K562 (cell line): ENCODE data around the gene PFDN4. TPM values are rescaled to one million over a fixed set of nuclear protein-coding genes. Genes with fewer than 3 reads are reported as not detected.

Experiments used
- ATAC-seq: fragments of 200-7000 bp; cut with Tn5 transposase; 3 replicates; pipeline ENCODE4 v1.9.1; 2020; ENCODE audit warnings: moderate library complexity
- BruUV-seq: library from RNA; stranded (reverse); fragments of 400-500 nt; replicated peaks from 2 replicates; lab custom pipeline; 2021; lab: Mats Ljungman, UMichigan
- CTCF ChIA-PET: fragments of 300-600 bp; formaldehyde crosslinking; extraction: SDS; loops from one replicate; lab custom pipeline; 2021; ENCODE audit warnings: low intra/inter-chr PET ratio; lab: Yijun Ruan, JAX
- POLR2A ChIA-PET: fragments of 300-600, 350-650 bp; sonication (Branson Sonifier 250); formaldehyde crosslinking; extraction: SDS; loops from one replicate; lab custom pipeline; 2021; ENCODE audit warnings: antibody characterized with exemption, inconsistent platforms; lab: Yijun Ruan, JAX
- DNase-seq, 4 experiments: peaks; one replicate each; pipeline versions ENCODE4 v3.0.0 to v3.0.0-alpha.2; 2011 to 2018; ENCODE audit warnings: low spot score in 3 of 4, mixed read lengths in 3 of 4; ENCODE audit errors: extremely low read depth in 1 of 4
- FAIRE-seq: peaks from 2 replicates; lab custom pipeline; 2011; peaks lifted over from hg19 to GRCh38; lab: Jason Lieb, UNC
- H2AFZ ChIP-seq: 2 replicates; pipeline ENCODE4 v1.6.0; 2011; ENCODE audit warnings: low read depth, low read length, control low read depth, inconsistent platforms
- H3K27ac ChIP-seq: fragments of 200-600 bp; 3 replicates; pipeline ENCODE4 v1.8.0; 2011; ENCODE audit warnings: low read depth, mild to moderate bottlenecking, control low read depth, inconsistent platforms, low read length, moderate library complexity, mixed read lengths; ENCODE audit errors: extremely low read depth
- H3K27me3 ChIP-seq, 2 experiments: fragments of 300-600 bp in 1 of 2; 2 replicates in 1 of 2; 3 replicates in 1 of 2; pipeline versions ENCODE4 v1.6.0 to v1.8.0; 2011; ENCODE audit warnings: inconsistent platforms in 2 of 2, low read length in 2 of 2, mild to moderate bottlenecking in 1 of 2, mixed read lengths in 1 of 2, moderate library complexity in 1 of 2; ENCODE audit not compliant: control insufficient read depth in 2 of 2, insufficient read depth in 2 of 2
- H3K36me3 ChIP-seq: fragments of 300-600 bp; 3 replicates; pipeline ENCODE4 v1.8.0; 2011; ENCODE audit warnings: mild to moderate bottlenecking, low read length, inconsistent platforms; ENCODE audit not compliant: control insufficient read depth, insufficient read depth
- H3K4me1 ChIP-seq, 2 experiments: fragments of 200-600 bp in 1 of 2; replicated peaks in 1 of 2; 2 replicates in 1 of 2; 3 replicates in 1 of 2; pipeline versions ENCODE4 v1.5.1 to v1.8.0; 2011; ENCODE audit warnings: inconsistent platforms in 2 of 2, low read length in 2 of 2, mild to moderate bottlenecking in 1 of 2, mixed read lengths in 1 of 2, moderate library complexity in 1 of 2; ENCODE audit not compliant: control insufficient read depth in 2 of 2, insufficient read depth in 2 of 2
- H3K4me2 ChIP-seq: 2 replicates; pipeline ENCODE4 v1.6.1; 2011; ENCODE audit warnings: low read length, control low read depth, inconsistent platforms, mixed read lengths; ENCODE audit not compliant: insufficient read depth
- H3K4me3 ChIP-seq: fragments of 200-600 bp; sonication (generic), shearing (Covaris generic); 2 replicates; pipeline ENCODE4 v1.5.1; 2016; ENCODE audit warnings: control low read depth, inconsistent platforms
- H3K79me2 ChIP-seq: fragments of 200-600 bp; 3 replicates; pipeline ENCODE4 v1.8.0; 2011; ENCODE audit warnings: low read length, inconsistent platforms; ENCODE audit not compliant: control insufficient read depth, insufficient read depth
- H3K9ac ChIP-seq, 2 experiments: 2 replicates each; pipeline versions ENCODE4 v1.6.0 to v1.6.1; 2011; ENCODE audit warnings: low read depth in 2 of 2, low read length in 2 of 2, control low read depth in 1 of 2, inconsistent platforms in 1 of 2, mild to moderate bottlenecking in 1 of 2, mixed read lengths in 1 of 2; ENCODE audit not compliant: insufficient read depth in 1 of 2
- H3K9me1 ChIP-seq: one replicate; pipeline ENCODE4 v1.6.0; 2011; ENCODE audit warnings: inconsistent platforms, mild to moderate bottlenecking, low read length, moderate library complexity; ENCODE audit not compliant: control insufficient read depth, insufficient read depth
- H3K9me3 ChIP-seq: replicated peaks from 2 replicates; pipeline ENCODE4 v1.5.1; 2011; ENCODE audit warnings: low read depth, low read length, inconsistent platforms; ENCODE audit not compliant: control insufficient read depth, insufficient read depth
- H4K20me1 ChIP-seq: replicated peaks from 2 replicates; pipeline ENCODE4 v1.6.1; 2011; ENCODE audit warnings: low read length, inconsistent platforms, mixed read lengths; ENCODE audit not compliant: control insufficient read depth, insufficient read depth
- WGBS: fragments of 100-300 bp; shearing (Covaris generic); methylation state at CpG from one replicate; pipeline ENCODE4 v1.1.6; 2016; ENCODE audit warnings: low coverage, mixed read lengths; ENCODE audit not compliant: insufficient coverage; ENCODE audit errors: missing lambda C conversion rate; 5-methylcytosine and 5-hydroxymethylcytosine counted together
- in situ Hi-C: fragments of 300-500 bp; cut with MboI; formaldehyde crosslinking; loops from 4 replicates; pipeline ENCODE4 v1.15.0; 2018; ENCODE audit warnings: inconsistent platforms, mixed read lengths
- intact Hi-C: fragments of 100-400 bp; cut with micrococcal nuclease; formaldehyde crosslinking; loops from 2 replicates; pipeline ENCODE4 v1.14.2; 2022
- polyA plus RNA-seq, 8 experiments: library from polyadenylated mRNA; depleted of rRNA in 4 of 8; stranded (reverse) in 5 of 8; unstranded in 3 of 8; fragments of >200 nt; fragmentation: Nextera tagmentation in 2 of 8; fragmentation: Illumina TruSeq in 1 of 8; extraction: Ambion mirVana in 2 of 8; extraction: Trizol in 1 of 8; gene quantifications; 2 replicates each; pipeline versions ENCODE4 v1.2.1 to v1.2.3, GENCODE V29; 2011 to 2014; ENCODE audit warnings: inconsistent platforms in 1 of 8, missing spikeins in 1 of 8
- total RNA-seq, 7 experiments: library from RNA; depleted of rRNA in 6 of 7; stranded (reverse); fragments of >200 nt in 6 of 7; fragmentation: Illumina TruSeq in 2 of 7; extraction: Trizol in 2 of 7; gene quantifications; 2 replicates each; pipeline versions ENCODE4 v1.2.1 to v1.2.3, GENCODE V29; 2011 to 2021; ENCODE audit warnings: low replicate concordance in 1 of 7
- TF ChIP-seq, protein P1 (sequence below), 3 experiments: fragments of 200-800 bp in 1 of 3; fragments of 250-450 bp in 1 of 3; fragments of 450-650 bp in 1 of 3; sonication (Bioruptor Pico) in 1 of 3; sonication (Bioruptor generic) in 1 of 3; formaldehyde crosslinking in 1 of 3; IDR thresholded peaks; 2 replicates each; pipeline versions ENCODE4 v1.6.1 to v1.8.0; 2016 to 2022; ENCODE audit warnings: mild to moderate bottlenecking in 2 of 3, missing genetic modification characterization in 2 of 3, missing compliant biosample characterization in 1 of 3, moderate library complexity in 1 of 3
- TF ChIP-seq, protein P2 (sequence below): fragments of 250-450 bp; sonication (Bioruptor Pico); IDR thresholded peaks from 2 replicates; pipeline ENCODE4 v1.8.0; 2022; ENCODE audit warnings: inconsistent platforms

The PFDN4 gene
- total and polyA plus RNA-seq, 9 of the 15 experiments (the other 6 are each of a cell fraction or from before 2014, with no cell fraction given): 60.1 to 214 (median 122) TPM

DNA sequence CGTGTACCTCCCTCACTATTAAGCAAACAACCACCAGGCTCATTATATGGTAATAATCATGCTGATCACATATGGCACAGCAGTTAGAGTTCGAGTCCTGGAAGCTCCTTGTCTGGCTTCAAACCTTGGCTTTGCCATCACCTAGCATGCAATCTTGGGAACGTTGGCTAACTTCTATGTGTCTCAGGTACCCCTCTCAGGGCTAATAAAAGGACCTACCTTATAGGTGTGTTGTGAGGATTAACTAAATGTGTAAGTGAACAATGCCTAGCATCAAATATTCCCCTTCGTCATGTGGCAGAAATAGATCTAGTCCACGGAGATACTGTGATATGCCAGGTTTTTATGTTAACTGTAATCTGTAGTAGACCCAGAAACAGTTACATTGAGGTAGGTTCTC is 44.5 kb upstream of the PFDN4 start:
- H3K9ac ChIP-seq: no peak overlapping the region
- no TSS peak for BruUV-seq
- no peaks in the 10 kb centered on the region for H3K79me2 ChIP-seq
- ChIA-PET CTCF (no interaction called here), POLR2A (interaction anchor here (0.7 to 0.8 kb wide), 2 partner anchors 8 to 554 kb away, joined by 3 read pairs; no protein-coding TSS in a partner anchor)
- TF ChIP-seq, protein P1, sequence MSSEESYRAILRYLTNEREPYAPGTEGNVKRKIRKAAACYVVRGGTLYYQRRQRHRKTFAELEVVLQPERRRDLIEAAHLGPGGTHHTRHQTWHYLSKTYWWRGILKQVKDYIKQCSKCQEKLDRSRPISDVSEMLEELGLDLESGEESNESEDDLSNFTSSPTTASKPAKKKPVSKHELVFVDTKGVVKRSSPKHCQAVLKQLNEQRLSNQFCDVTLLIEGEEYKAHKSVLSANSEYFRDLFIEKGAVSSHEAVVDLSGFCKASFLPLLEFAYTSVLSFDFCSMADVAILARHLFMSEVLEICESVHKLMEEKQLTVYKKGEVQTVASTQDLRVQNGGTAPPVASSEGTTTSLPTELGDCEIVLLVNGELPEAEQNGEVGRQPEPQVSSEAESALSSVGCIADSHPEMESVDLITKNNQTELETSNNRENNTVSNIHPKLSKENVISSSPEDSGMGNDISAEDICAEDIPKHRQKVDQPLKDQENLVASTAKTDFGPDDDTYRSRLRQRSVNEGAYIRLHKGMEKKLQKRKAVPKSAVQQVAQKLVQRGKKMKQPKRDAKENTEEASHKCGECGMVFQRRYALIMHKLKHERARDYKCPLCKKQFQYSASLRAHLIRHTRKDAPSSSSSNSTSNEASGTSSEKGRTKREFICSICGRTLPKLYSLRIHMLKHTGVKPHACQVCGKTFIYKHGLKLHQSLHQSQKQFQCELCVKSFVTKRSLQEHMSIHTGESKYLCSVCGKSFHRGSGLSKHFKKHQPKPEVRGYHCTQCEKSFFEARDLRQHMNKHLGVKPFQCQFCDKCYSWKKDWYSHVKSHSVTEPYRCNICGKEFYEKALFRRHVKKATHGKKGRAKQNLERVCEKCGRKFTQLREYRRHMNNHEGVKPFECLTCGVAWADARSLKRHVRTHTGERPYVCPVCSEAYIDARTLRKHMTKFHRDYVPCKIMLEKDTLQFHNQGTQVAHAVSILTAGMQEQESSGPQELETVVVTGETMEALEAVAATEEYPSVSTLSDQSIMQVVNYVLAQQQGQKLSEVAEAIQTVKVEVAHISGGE (CRISPR knock-in tag; IDR thresholded peaks at IDR 0.05): peak in 1 of 3 experiments; percentile 81; a peak in 2 of 6 replicates
- TF ChIP-seq, protein P2, sequence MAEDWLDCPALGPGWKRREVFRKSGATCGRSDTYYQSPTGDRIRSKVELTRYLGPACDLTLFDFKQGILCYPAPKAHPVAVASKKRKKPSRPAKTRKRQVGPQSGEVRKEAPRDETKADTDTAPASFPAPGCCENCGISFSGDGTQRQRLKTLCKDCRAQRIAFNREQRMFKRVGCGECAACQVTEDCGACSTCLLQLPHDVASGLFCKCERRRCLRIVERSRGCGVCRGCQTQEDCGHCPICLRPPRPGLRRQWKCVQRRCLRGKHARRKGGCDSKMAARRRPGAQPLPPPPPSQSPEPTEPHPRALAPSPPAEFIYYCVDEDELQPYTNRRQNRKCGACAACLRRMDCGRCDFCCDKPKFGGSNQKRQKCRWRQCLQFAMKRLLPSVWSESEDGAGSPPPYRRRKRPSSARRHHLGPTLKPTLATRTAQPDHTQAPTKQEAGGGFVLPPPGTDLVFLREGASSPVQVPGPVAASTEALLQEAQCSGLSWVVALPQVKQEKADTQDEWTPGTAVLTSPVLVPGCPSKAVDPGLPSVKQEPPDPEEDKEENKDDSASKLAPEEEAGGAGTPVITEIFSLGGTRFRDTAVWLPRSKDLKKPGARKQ: no peak
- peaks cover 24 to 45% of the 10 kb centered on the region in 2 experiments for H3K27me3 ChIP-seq
- no peaks in the 10 kb centered on the region for H3K36me3 ChIP-seq
- H4K20me1 ChIP-seq: no peaks in the 10 kb centered on the region
- in situ Hi-C loops (no loop called here), intact Hi-C loops (no loop called here)
- H3K4me3 ChIP-seq: no peak overlapping the region
- no peaks in the 10 kb centered on the region for H3K4me1 ChIP-seq
- no peaks in the 10 kb centered on the region for H3K9me1 ChIP-seq
- H3K27ac ChIP-seq: no peak overlapping the region
- H3K4me2 ChIP-seq: no peak overlapping the region
- no peak for DNase-seq
- 0% methylated on average over 5 of the region's 5 CpGs for WGBS
- no peak overlapping the region for H2AFZ ChIP-seq
- ATAC-seq: no peak
- H3K9me3 ChIP-seq: no peaks in the 10 kb centered on the region
- no peak for FAIRE-seq
